ENCODE measurements around the gene TSPEAR.

The TSPEAR gene

DNA sequence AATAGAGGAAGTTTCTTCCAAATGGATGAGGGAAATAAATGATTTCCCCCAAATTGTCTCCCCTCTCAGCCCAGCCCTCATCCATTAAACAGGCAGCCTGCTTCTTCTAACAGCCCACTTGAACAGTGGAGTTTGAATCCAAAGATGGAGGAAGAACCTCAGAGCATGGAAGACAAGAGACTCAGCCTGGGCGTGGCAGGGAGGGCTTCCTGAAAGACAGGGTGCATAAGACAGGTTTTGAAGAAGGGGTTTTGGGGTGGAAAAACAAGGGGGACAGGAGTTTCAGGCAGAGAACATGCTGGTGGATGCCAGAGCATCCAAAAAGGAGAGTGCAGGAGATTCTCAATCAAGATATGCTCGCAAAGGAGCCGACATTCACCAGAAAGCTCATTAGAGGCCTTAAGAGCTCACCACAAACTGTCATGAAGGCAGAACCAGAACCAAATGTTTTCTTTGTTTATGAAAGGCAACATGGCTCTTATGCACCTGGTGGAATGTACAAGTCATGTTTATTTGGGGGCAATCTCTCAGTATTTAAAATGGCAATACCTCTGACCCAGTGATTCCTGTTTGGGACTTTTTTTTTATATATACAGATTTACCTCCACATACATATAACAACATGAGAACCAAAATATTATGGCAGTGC, 26.5 kb upstream of the TSPEAR start:
- TF ChIP-seq ZNF565 (CRISPR knock-in tag; conservative IDR thresholded peaks at IDR 0.05; ENCODE audit: low read depth) (no peak), ZC3H10 (CRISPR knock-in tag; IDR thresholded peaks at IDR 0.05) (no peak), ZFP30 (CRISPR knock-in tag; IDR thresholded peaks at IDR 0.05) (no peak), CSDC2 (CRISPR knock-in tag; IDR thresholded peaks at IDR 0.05) (no peak), ISL1 (CRISPR knock-in tag; IDR thresholded peaks at IDR 0.05) (no peak), TOX (CRISPR knock-in tag; IDR thresholded peaks at IDR 0.05; ENCODE audit: borderline replicate concordance) (no peak), GLIS3 (CRISPR knock-in tag; IDR thresholded peaks at IDR 0.05) (no peak), TCF4 (CRISPR knock-in tag; IDR thresholded peaks at IDR 0.05; ENCODE audit: borderline replicate concordance) (no peak), ARNTL (CRISPR knock-in tag; IDR thresholded peaks at IDR 0.05; ENCODE audit: borderline replicate concordance, low read depth) (no peak), PPARA (CRISPR knock-in tag; IDR thresholded peaks at IDR 0.05; ENCODE audit: borderline replicate concordance) (no peak)
- TF ChIP-seq, protein P1, sequence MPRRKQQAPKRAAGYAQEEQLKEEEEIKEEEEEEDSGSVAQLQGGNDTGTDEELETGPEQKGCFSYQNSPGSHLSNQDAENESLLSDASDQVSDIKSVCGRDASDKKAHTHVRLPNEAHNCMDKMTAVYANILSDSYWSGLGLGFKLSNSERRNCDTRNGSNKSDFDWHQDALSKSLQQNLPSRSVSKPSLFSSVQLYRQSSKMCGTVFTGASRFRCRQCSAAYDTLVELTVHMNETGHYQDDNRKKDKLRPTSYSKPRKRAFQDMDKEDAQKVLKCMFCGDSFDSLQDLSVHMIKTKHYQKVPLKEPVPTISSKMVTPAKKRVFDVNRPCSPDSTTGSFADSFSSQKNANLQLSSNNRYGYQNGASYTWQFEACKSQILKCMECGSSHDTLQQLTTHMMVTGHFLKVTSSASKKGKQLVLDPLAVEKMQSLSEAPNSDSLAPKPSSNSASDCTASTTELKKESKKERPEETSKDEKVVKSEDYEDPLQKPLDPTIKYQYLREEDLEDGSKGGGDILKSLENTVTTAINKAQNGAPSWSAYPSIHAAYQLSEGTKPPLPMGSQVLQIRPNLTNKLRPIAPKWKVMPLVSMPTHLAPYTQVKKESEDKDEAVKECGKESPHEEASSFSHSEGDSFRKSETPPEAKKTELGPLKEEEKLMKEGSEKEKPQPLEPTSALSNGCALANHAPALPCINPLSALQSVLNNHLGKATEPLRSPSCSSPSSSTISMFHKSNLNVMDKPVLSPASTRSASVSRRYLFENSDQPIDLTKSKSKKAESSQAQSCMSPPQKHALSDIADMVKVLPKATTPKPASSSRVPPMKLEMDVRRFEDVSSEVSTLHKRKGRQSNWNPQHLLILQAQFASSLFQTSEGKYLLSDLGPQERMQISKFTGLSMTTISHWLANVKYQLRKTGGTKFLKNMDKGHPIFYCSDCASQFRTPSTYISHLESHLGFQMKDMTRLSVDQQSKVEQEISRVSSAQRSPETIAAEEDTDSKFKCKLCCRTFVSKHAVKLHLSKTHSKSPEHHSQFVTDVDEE (CRISPR knock-in tag; IDR thresholded peaks at IDR 0.05): no peak
- TF ChIP-seq, protein P2, sequence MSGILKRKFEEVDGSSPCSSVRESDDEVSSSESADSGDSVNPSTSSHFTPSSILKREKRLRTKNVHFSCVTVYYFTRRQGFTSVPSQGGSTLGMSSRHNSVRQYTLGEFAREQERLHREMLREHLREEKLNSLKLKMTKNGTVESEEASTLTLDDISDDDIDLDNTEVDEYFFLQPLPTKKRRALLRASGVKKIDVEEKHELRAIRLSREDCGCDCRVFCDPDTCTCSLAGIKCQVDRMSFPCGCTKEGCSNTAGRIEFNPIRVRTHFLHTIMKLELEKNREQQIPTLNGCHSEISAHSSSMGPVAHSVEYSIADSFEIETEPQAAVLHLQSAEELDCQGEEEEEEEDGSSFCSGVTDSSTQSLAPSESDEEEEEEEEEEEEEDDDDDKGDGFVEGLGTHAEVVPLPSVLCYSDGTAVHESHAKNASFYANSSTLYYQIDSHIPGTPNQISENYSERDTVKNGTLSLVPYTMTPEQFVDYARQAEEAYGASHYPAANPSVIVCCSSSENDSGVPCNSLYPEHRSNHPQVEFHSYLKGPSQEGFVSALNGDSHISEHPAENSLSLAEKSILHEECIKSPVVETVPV (CRISPR knock-in tag; IDR thresholded peaks at IDR 0.05): no peak
- TF ChIP-seq, protein P3, sequence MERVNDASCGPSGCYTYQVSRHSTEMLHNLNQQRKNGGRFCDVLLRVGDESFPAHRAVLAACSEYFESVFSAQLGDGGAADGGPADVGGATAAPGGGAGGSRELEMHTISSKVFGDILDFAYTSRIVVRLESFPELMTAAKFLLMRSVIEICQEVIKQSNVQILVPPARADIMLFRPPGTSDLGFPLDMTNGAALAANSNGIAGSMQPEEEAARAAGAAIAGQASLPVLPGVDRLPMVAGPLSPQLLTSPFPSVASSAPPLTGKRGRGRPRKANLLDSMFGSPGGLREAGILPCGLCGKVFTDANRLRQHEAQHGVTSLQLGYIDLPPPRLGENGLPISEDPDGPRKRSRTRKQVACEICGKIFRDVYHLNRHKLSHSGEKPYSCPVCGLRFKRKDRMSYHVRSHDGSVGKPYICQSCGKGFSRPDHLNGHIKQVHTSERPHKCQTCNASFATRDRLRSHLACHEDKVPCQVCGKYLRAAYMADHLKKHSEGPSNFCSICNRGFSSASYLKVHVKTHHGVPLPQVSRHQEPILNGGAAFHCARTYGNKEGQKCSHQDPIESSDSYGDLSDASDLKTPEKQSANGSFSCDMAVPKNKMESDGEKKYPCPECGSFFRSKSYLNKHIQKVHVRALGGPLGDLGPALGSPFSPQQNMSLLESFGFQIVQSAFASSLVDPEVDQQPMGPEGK (CRISPR knock-in tag; IDR thresholded peaks at IDR 0.05; ENCODE audit: borderline replicate concordance): no peak
- no peak for ATAC-seq

DNA sequence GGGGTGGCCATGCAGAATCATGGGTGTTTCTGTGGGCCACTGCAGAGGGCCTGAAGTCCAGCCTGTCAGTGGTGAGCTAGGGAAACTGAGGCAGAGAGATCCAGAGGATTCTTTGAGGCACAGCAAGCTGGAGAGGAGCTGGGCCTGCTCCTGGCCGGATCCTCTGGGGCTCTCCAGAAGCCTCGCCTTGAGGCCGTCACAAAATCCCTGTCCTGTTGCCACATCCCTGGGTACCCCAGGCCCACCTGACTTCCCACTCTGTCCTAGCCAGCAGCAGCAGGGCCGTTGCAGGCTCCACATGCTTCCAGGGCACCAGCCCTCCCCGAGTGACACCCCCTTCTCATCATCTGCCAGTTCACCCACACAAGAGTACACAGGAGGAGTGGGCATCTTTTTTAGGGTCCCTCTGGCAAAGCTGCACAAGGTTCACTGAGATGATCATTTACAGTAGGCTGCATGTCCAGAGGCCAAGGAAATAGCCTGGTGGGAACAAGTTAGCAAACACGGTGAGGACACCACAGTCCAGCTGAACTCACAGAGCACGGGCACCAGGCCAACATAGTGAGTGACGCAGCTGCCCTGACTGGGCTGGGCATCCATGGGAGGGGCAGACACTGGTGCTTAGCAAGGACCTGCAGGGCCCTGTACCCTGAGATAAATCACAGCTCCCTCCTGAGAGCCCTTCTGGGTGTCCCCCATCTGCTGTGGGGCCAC, 25.1 kb upstream of the TSPEAR start:
- no peak for TF ChIP-seq OSR1 (CRISPR knock-in tag; IDR thresholded peaks at IDR 0.05)
- TF ChIP-seq TOX (CRISPR knock-in tag; IDR thresholded peaks at IDR 0.05; ENCODE audit: borderline replicate concordance): no peak
- TF ChIP-seq PPARA (CRISPR knock-in tag; IDR thresholded peaks at IDR 0.05; ENCODE audit: borderline replicate concordance): no peak
- TF ChIP-seq, protein P1 (CRISPR knock-in tag; IDR thresholded peaks at IDR 0.05): no peak
- TF ChIP-seq, protein P3 (CRISPR knock-in tag; IDR thresholded peaks at IDR 0.05; ENCODE audit: borderline replicate concordance): no peak
- no peak for TF ChIP-seq ZNF8 (CRISPR knock-in tag; IDR thresholded peaks at IDR 0.05)
- no peak for TF ChIP-seq ESRRG (CRISPR knock-in tag; IDR thresholded peaks at IDR 0.05)
- no peak for TF ChIP-seq ZC3H10 (CRISPR knock-in tag; IDR thresholded peaks at IDR 0.05)
- TF ChIP-seq, protein P4, sequence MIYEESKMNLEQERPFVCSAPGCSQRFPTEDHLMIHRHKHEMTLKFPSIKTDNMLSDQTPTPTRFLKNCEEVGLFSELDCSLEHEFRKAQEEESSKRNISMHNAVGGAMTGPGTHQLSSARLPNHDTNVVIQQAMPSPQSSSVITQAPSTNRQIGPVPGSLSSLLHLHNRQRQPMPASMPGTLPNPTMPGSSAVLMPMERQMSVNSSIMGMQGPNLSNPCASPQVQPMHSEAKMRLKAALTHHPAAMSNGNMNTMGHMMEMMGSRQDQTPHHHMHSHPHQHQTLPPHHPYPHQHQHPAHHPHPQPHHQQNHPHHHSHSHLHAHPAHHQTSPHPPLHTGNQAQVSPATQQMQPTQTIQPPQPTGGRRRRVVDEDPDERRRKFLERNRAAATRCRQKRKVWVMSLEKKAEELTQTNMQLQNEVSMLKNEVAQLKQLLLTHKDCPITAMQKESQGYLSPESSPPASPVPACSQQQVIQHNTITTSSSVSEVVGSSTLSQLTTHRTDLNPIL (CRISPR knock-in tag; IDR thresholded peaks at IDR 0.05; ENCODE audit: low read depth): no peak
- TF ChIP-seq CSDC2 (CRISPR knock-in tag; IDR thresholded peaks at IDR 0.05): no peak
- no peak for TF ChIP-seq ISL1 (CRISPR knock-in tag; IDR thresholded peaks at IDR 0.05)
- TF ChIP-seq TCF4 (CRISPR knock-in tag; IDR thresholded peaks at IDR 0.05; ENCODE audit: borderline replicate concordance): no peak
- no peak for ATAC-seq

Data from SK-N-SH treated with all-trans-retinoic acid at 6 μM for 48 hours (cell line).